ENCODE results near the gene ADAMTSL4.

Gene ADAMTSL4

GRCh38 chr1:150558303-150558704 lies 9.1 kb downstream of the ADAMTSL4 start:
- no peaks in the 10 kb centered on the region for H3K36me3 Mint-ChIP-seq (ENCODE audit: low read depth)
- H3K9me3 Mint-ChIP-seq: no peaks in the 10 kb centered on the region
- H3K27ac Mint-ChIP-seq: peak overlapping the region in 2 of 3 experiments; percentile 16 to 40
- H3K27me3 Mint-ChIP-seq (ENCODE audit: low read depth): no peaks in the 10 kb centered on the region
- H3K4me3 Mint-ChIP-seq: no peak overlapping the region
- peaks cover 39% of the 10 kb centered on the region for H3K4me1 Mint-ChIP-seq
- TF ChIP-seq CTCF (IDR thresholded peaks at IDR 0.05; ENCODE audit: unreplicated experiment in 3 of 3): no peak

- Mint-ChIP-seq H3K9me3 (no peaks in the 10 kb centered on the region), H3K36me3 (ENCODE audit: low read depth) (no peaks in the 10 kb centered on the region), H3K27ac (peak overlapping the region in 2 of 3 experiments; percentile 16 to 40), H3K27me3 (ENCODE audit: low read depth) (no peaks in the 10 kb centered on the region), H3K4me1 (peaks cover 46% of the 10 kb centered on the region), H3K4me3 (no peak overlapping the region)
- no peak for TF ChIP-seq CTCF (IDR thresholded peaks at IDR 0.05; ENCODE audit: unreplicated experiment in 3 of 3)
Measured at GRCh38 chr1:150558761-150559655, 9.8 kb downstream of the ADAMTSL4 start.

- Mint-ChIP-seq H3K27me3 (ENCODE audit: low read depth) (no peaks in the 10 kb centered on the region), H3K36me3 (ENCODE audit: low read depth) (no peaks in the 10 kb centered on the region), H3K9me3 (no peaks in the 10 kb centered on the region), H3K4me1 (peaks cover 49% of the 10 kb centered on the region), H3K4me3 (peak overlapping the region; percentile 31 to 53 (median 49)), H3K27ac (peak overlapping the region; percentile 100)
- no peak for TF ChIP-seq CTCF (IDR thresholded peaks at IDR 0.05; ENCODE audit: unreplicated experiment in 3 of 3)
Measured at GRCh38 chr1:150559656-150560010, 10.4 kb downstream of the ADAMTSL4 start.

- H3K4me1 Mint-ChIP-seq: peaks cover 53% of the 10 kb centered on the region
- no peaks in the 10 kb centered on the region for H3K36me3 Mint-ChIP-seq (ENCODE audit: low read depth)
- peak; percentile 81 to 88 (median 84) for TF ChIP-seq CTCF (IDR thresholded peaks at IDR 0.05; ENCODE audit: unreplicated experiment in 3 of 3)
- H3K27ac Mint-ChIP-seq: peak overlapping the region; percentile 100
- H3K9me3 Mint-ChIP-seq: no peaks in the 10 kb centered on the region
- H3K27me3 Mint-ChIP-seq (ENCODE audit: low read depth): no peaks in the 10 kb centered on the region
- peak overlapping the region; percentile 31 to 53 (median 49) for H3K4me3 Mint-ChIP-seq
Measured at GRCh38 chr1:150560011-150560438, 10.8 kb downstream of the ADAMTSL4 start.

GRCh38 chr1:150560576-150561253 lies 11.5 kb downstream of the ADAMTSL4 start:
- Mint-ChIP-seq H3K36me3 (ENCODE audit: low read depth) (no peaks in the 10 kb centered on the region), H3K4me3 (peak overlapping the region; percentile 86 to 88 (median 88)), H3K9me3 (no peaks in the 10 kb centered on the region), H3K27ac (peak overlapping the region; percentile 100), H3K4me1 (peaks cover 52% of the 10 kb centered on the region), H3K27me3 (ENCODE audit: low read depth) (no peaks in the 10 kb centered on the region)
- TF ChIP-seq CTCF (IDR thresholded peaks at IDR 0.05; ENCODE audit: unreplicated experiment in 3 of 3): peak; percentile 71 to 76 (median 75)
